RWPE1 (cell line): Measurements from ENCODE around the gene NT5DC3.

Experiments used
- CTCF ChIA-PET: fragments of 350-600 bp; sonication (Branson Sonifier 250); formaldehyde crosslinking; extraction: SDS; loops from one replicate; lab custom pipeline; 2021; lab: Yijun Ruan, JAX
- POLR2A ChIA-PET: fragments of 400-600 bp; formaldehyde crosslinking; extraction: SDS; loops from one replicate; lab custom pipeline; 2020; ENCODE audit warnings: antibody characterized with exemption; ENCODE audit not compliant: low non-redundant PET; lab: Yijun Ruan, JAX
- DNase-seq: peaks from one replicate; pipeline ENCODE4 v3.0.0; 2012; ENCODE audit warnings: low spot score
- H3K27ac ChIP-seq: fragments of 450-650 bp; 2 replicates; pipeline ENCODE4 v1.5.1; 2017
- TF ChIP-seq, protein P1 (sequence below): fragments of 450-650 bp; conservative IDR thresholded peaks from 2 replicates; pipeline ENCODE4 v1.5.1; 2017; ENCODE audit warnings: low read depth, mild to moderate bottlenecking

Gene NT5DC3

DNA sequence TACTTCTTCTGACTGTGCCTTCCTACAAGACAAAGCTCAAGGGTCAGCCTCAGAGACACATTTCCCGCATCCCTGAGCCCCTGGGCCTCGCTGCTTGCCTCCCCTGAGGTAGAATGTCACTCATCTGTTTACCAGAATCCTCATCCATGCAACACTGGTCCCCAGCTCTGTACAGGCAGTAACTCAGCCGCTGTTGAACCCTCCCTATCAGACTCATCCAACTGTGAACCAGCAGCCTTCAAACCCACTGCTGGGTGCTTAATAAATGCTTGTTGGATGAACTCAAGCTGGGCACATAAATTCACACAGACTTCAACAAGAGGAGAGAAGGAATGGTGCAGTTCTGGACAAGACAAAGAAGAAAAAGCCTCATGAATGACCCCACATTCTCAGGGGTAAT, 6.1 kb downstream of the NT5DC3 start:
- CTCF ChIA-PET: no interaction called here
- no peak overlapping the region for H3K27ac ChIP-seq
- no peak for DNase-seq
- TF ChIP-seq, protein P1, sequence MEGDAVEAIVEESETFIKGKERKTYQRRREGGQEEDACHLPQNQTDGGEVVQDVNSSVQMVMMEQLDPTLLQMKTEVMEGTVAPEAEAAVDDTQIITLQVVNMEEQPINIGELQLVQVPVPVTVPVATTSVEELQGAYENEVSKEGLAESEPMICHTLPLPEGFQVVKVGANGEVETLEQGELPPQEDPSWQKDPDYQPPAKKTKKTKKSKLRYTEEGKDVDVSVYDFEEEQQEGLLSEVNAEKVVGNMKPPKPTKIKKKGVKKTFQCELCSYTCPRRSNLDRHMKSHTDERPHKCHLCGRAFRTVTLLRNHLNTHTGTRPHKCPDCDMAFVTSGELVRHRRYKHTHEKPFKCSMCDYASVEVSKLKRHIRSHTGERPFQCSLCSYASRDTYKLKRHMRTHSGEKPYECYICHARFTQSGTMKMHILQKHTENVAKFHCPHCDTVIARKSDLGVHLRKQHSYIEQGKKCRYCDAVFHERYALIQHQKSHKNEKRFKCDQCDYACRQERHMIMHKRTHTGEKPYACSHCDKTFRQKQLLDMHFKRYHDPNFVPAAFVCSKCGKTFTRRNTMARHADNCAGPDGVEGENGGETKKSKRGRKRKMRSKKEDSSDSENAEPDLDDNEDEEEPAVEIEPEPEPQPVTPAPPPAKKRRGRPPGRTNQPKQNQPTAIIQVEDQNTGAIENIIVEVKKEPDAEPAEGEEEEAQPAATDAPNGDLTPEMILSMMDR: no peak
- POLR2A ChIA-PET: no interaction called here

DNA sequence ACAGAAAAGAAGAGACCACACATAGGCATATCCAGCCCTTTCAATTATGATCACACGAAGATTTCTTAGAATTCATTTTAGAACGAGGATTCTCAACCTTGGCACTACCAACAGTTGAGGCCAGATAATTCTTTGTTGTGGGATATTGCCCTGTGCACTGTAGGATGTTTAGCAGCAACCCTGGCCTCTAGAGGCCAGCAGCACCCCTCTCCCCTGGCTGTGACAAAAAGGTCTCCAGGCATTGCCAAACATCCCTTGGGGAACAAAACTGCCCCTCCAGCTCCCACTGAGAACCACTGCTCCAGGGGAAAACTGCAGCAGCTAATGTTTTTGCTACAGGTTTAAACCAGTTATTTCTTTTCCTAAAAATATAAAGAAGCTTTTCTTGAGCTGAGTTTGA, 7.1 kb downstream of the NT5DC3 start:
- TF ChIP-seq, protein P1: no peak
- CTCF ChIA-PET: no interaction called here
- H3K27ac ChIP-seq: no peak overlapping the region
- POLR2A ChIA-PET: no interaction called here
- DNase-seq: no peak

DNA sequence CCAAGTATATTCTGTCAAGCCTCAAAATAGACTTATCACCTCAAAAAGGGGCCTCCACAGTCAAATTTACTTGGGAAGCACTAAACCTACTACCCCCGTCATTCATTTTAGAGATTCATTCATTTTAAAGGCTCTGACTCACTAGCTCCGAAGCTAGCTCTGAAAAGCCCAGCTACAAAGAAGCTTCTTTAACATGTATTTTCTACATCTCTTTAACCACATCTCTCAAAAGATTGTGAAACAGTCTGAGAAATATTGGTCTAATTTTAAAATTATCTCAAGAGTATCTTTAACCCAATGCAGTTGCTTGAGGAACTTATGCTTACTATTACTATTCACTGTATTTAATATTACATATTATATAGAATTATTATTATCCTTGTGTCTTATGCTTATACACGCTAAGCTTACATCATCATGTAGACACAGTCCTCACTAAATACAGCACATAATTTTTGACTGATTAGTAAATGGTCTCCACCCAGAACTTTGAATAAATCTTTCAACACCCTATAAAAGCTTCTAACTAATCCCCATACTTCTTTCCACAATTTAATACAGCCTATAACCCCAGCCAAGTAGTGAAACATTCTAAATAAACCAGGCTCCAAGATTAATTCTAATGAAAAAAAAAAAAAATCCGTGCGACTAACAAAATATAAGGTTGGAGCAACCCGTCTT, 7.8 kb downstream of the NT5DC3 start:
- POLR2A ChIA-PET: no interaction called here
- CTCF ChIA-PET: no interaction called here
- TF ChIP-seq, protein P1: no peak
- no peak overlapping the region for H3K27ac ChIP-seq
- DNase-seq: no peak

DNA sequence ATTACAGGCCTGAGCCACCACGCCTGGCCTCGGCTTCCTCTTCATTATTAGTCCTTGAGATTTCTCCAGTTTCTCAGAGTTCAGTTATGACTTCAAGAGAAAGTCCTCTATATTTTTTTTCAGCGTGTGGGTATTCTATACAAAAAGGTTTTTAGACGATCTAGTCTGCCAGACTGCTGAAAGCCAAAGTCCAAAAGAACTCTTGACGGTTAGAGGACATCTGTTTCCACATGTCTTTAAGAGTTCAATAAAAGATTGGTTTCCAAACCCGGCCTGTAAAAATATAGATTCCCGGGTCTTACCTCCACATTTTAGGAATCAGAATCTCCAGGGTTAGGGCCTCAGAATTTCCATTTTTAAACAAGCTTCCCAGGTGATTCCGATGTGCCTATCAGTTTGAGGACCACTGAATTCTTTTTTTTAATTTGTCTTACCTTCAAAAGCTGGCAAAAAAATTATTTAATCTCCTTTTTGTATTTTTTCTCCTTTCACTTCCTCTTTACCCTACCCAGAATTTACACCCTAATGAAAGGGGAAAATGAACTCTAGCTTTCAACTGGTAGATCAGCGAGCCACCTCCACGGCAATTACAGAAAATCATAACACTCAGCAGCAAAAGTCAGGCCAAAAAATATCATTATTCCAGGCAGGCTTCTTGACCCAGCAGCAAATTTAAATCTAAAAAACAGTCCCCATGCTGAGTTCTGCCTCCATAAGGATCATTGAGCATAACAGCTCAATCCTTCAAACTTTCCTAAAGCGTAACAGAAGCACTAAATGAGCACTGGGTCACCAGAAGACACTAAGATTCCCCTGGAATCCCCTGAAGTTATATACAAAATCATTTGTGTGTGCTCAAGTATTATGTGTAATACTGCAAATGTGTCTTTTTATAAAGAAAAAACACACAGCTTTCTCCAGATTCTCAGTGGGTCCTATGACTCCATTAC, 8.7 kb downstream of the NT5DC3 start:
- no peak overlapping the region for H3K27ac ChIP-seq
- ChIA-PET POLR2A (no interaction called here), CTCF (interaction anchor here (0.7 kb wide), 2 partner anchors 306 to 685 kb away, joined by 4 read pairs; no protein-coding TSS in a partner anchor)
- TF ChIP-seq, protein P1: no peak
- DNase-seq: no peak

DNA sequence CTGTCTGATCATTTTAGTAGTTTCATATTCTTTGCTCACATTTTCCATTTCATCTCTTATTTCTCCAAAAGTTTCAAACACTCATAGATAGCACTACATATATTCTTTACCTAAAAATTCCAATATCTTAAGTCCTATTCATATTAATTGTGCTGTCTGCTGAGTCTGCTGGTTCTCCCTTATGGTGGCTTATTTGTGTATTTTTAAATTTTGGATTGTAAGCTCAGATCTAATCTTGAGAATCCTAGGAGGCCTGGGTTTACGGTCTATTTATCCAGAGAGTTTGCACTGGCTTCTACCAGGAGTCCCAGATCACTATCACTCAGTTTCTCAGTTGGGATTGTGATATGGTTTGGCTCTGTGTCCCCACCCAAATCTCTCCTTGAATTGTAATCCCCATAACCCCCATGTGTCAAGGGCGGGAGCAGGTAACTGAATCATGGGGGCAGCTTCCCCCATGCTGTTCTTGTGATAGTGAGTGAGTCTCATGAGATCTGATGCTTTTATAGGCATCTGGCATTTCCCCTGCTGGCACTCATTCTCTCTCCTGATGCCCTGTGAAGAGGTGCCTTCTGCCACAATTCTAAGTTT, 10.2 kb downstream of the NT5DC3 start:
- CTCF ChIA-PET: no interaction called here
- POLR2A ChIA-PET: no interaction called here
- TF ChIP-seq, protein P1: no peak
- no peak overlapping the region for H3K27ac ChIP-seq
- DNase-seq: no peak

DNA sequence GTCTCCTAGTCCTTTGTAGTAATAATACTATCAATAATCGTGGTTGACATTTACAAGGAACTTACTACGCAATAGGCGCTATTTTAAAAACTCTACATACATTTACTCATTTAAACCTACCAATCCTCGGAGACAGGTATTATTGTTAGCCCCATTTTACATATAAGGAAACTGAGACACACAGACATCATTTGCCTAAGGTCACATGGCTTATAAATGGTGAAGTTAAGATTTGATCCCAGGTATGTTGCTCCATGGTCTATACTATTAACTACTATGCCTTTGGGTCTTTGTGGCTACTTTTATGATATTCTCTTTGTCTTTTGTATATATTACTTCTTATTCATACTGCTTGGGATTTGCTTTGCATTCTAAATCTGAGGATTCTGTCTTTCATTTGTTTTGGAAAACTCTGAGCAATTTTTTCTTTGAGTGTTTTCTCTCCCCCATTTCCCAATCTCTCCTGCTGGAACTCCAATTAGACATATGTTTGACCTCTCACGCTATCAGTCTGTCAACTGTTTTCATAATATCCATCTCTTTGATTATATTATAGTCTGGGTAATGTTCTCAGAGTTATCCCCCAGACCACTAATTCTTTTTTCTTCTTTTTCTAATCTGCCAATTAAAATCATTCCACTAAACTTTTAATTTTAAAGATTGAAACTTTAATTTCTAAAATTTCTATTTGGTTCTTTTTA, 10.9 kb downstream of the NT5DC3 start:
- TF ChIP-seq, protein P1: no peak
- DNase-seq: no peak
- CTCF ChIA-PET: no interaction called here
- H3K27ac ChIP-seq: no peak overlapping the region
- POLR2A ChIA-PET: no interaction called here
